HEK293 (cell line): ENCODE results near the gene MRPS18A.
A peak's percentile ranks its signal among the peaks of the same experiment; 100 is the strongest.

Experiments used
- CTCF ChIA-PET: fragments of 350-600 bp; formaldehyde crosslinking; extraction: SDS; loops from one replicate; lab custom pipeline; 2021; ENCODE audit warnings: antibody characterized with exemption; lab: Yijun Ruan, JAX
- POLR2A ChIA-PET: fragments of 300-600 bp; formaldehyde crosslinking; extraction: SDS; loops from one replicate; lab custom pipeline; 2020; ENCODE audit warnings: antibody characterized with exemption, inconsistent platforms; lab: Yijun Ruan, JAX
- H3K27ac ChIP-seq: fragments of 200-500 bp; sonication (Bioruptor generic); 2 replicates; pipeline ENCODE4 v1.5.1; 2014; ENCODE audit warnings: low read depth, low read length, control low read depth, inconsistent platforms; ENCODE audit errors: extremely low read depth
- H3K36me3 ChIP-seq, 2 experiments: fragments of 200-500 bp in 1 of 2; sonication (Bioruptor generic) in 1 of 2; 1 replicate in 1 of 2; 2 replicates in 1 of 2; pipeline ENCODE4 v1.5.1; 2014 to 2017; ENCODE audit warnings: inconsistent platforms in 2 of 2, low read length in 2 of 2; ENCODE audit not compliant: control insufficient read depth in 2 of 2, insufficient read depth in 1 of 2
- H3K4me1 ChIP-seq: fragments of 200-500 bp; sonication (Bioruptor generic); 2 replicates; pipeline ENCODE4 v1.5.1; 2014; ENCODE audit warnings: mild to moderate bottlenecking, low read length, inconsistent platforms; ENCODE audit not compliant: control insufficient read depth, insufficient read depth
- H3K4me3 ChIP-seq: 2 replicates; pipeline ENCODE4 v1.5.1; 2011; ENCODE audit warnings: low read depth, mild to moderate bottlenecking, control low read depth, low read length, moderate library complexity
- H3K9me3 ChIP-seq: fragments of 200-500 bp; sonication (Bioruptor generic); 2 replicates; pipeline ENCODE4 v1.5.1; 2014; ENCODE audit warnings: low read depth, low read length, inconsistent platforms; ENCODE audit not compliant: control insufficient read depth, insufficient read depth
- GFI1B ChIP-seq: fragments of 450-650 bp; formaldehyde crosslinking; IDR thresholded peaks from 2 replicates; pipeline ENCODE4 v1.5.1; 2016; ENCODE audit warnings: missing biosample characterization, missing genetic modification characterization
- KLF10 ChIP-seq: fragments of 450-650 bp; IDR thresholded peaks from 2 replicates; pipeline ENCODE4 v1.5.1; 2018; ENCODE audit warnings: missing biosample characterization, mild to moderate bottlenecking, missing genetic modification characterization
- PBX3 ChIP-seq: sonication (generic); formaldehyde crosslinking; IDR thresholded peaks from 2 replicates; pipeline ENCODE4 v1.8.1; 2022; ENCODE audit warnings: mild to moderate bottlenecking, moderate library complexity, missing genetic modification reagents
- REST ChIP-seq: fragments of 450-650 bp; formaldehyde crosslinking; IDR thresholded peaks from 2 replicates; pipeline ENCODE4 v1.5.1; 2016; ENCODE audit warnings: missing biosample characterization, missing genetic modification characterization
- ZBTB20 ChIP-seq: fragments of 450-650 bp; formaldehyde crosslinking; IDR thresholded peaks from 2 replicates; pipeline ENCODE4 v1.5.1; 2016; ENCODE audit warnings: missing biosample characterization, missing genetic modification characterization
- ZFP37 ChIP-seq: fragments of 450-650 bp; formaldehyde crosslinking; IDR thresholded peaks from 2 replicates; pipeline ENCODE4 v1.5.1; 2016; ENCODE audit warnings: missing biosample characterization, missing genetic modification characterization
- ZFP69B ChIP-seq: fragments of 450-650 bp; formaldehyde crosslinking; IDR thresholded peaks from 2 replicates; pipeline ENCODE4 v1.5.1; 2016; ENCODE audit warnings: missing biosample characterization, missing genetic modification characterization
- ZNF146 ChIP-seq: fragments of 450-650 bp; formaldehyde crosslinking; IDR thresholded peaks from 2 replicates; pipeline ENCODE4 v1.5.1; 2016; ENCODE audit warnings: missing biosample characterization, missing genetic modification characterization
- ZNF223 ChIP-seq: fragments of 450-650 bp; formaldehyde crosslinking; IDR thresholded peaks from 2 replicates; pipeline ENCODE4 v1.5.1; 2016; ENCODE audit warnings: missing biosample characterization, missing genetic modification characterization
- ZNF302 ChIP-seq: fragments of 450-650 bp; formaldehyde crosslinking; IDR thresholded peaks from 2 replicates; pipeline ENCODE4 v1.5.1; 2016; ENCODE audit warnings: missing biosample characterization, missing genetic modification characterization, low read depth
- ZNF544 ChIP-seq: fragments of 450-650 bp; formaldehyde crosslinking; IDR thresholded peaks from 2 replicates; pipeline ENCODE4 v1.5.0; 2017; ENCODE audit warnings: missing biosample characterization, missing genetic modification characterization
- ZNF560 ChIP-seq: fragments of 450-650 bp; formaldehyde crosslinking; IDR thresholded peaks from 2 replicates; pipeline ENCODE4 v1.5.1; 2017; ENCODE audit warnings: missing biosample characterization, missing genetic modification characterization, borderline replicate concordance
- ZNF610 ChIP-seq: fragments of 450-650 bp; formaldehyde crosslinking; IDR thresholded peaks from 2 replicates; pipeline ENCODE4 v1.5.1; 2016; ENCODE audit warnings: missing biosample characterization, missing genetic modification characterization, borderline replicate concordance
- ZNF670 ChIP-seq: fragments of 450-650 bp; formaldehyde crosslinking; IDR thresholded peaks from 2 replicates; pipeline ENCODE4 v1.5.1; 2016; ENCODE audit warnings: missing biosample characterization, missing genetic modification characterization, low read depth
- ZNF791 ChIP-seq: fragments of 450-650 bp; formaldehyde crosslinking; IDR thresholded peaks from 2 replicates; pipeline ENCODE4 v1.5.1; 2016; ENCODE audit warnings: missing biosample characterization, missing genetic modification characterization
- TF ChIP-seq, protein P1 (sequence below): fragments of 450-650 bp; formaldehyde crosslinking; IDR thresholded peaks from 2 replicates; pipeline ENCODE4 v1.5.1; 2016; ENCODE audit warnings: missing biosample characterization, missing genetic modification characterization
- TF ChIP-seq, protein P2 (sequence below): fragments of 450-650 bp; formaldehyde crosslinking; IDR thresholded peaks from 2 replicates; pipeline ENCODE4 v1.5.1; 2016; ENCODE audit warnings: missing biosample characterization, missing genetic modification characterization

The MRPS18A gene

GRCh38 chr6:43624786-43625288 is 62.8 kb downstream of the MRPS18A start (continued):
- no peak for TF ChIP-seq ZNF560 (tag by site-specific recombination)
- no peak for TF ChIP-seq ZNF791 (tag by site-specific recombination)
- no peak for TF ChIP-seq REST (tag by site-specific recombination)

DNA sequence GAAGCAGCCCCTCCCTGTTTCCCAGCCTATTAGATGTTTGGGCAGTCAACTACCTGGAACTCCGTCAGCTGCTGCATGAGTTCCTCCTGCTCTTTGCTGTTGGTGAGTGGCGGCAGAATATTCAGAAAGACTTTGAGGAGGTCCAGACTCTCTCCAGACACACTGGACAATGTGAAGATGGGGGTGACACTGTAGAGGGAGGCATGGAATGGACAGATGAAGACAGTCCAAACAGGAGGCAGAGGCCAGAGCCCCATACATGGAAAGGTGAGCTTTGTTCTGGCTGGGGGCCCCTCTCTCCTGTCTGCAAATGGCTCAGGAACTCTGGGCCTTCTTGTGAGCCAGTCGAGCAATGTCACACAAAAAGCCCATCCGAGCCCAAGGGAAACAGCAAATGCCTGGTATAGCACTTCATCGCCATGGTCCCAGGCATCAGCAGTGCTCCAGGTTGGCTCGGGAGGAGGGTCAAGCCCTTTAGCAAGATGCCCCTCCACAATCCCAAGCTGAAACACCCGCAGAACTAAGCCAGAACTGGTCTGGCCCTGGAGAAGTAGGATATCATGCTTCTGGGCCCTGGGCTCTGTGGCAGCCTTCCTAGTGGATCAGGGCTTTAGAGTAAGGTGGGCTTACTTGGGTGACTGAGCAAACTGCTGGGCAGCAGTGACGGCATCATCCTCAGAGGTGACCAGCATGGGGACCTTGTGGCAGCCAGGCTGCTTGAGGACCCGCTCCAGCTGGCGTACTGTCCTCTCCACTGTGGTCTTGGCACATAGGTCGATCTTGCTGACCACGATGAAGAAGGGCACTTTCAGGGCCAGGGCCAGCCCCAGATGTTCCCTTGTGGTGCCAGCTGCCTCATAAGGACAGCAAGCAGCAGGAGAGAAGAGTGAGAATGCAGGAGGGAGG is 63.5 kb downstream of the MRPS18A start:
- no peak overlapping the region for H3K27ac ChIP-seq
- CTCF ChIA-PET = no interaction called here
- H3K4me1 ChIP-seq = 0 out of 2 replicates have a peak, but pooled peaks cover 8% of the 10 kb centered on the region
- H3K9me3 ChIP-seq = no peaks in the 10 kb centered on the region
- peaks cover 18 to 72% of the 10 kb centered on the region in 2 experiments for H3K36me3 ChIP-seq
- no peak overlapping the region for H3K4me3 ChIP-seq
- TF ChIP-seq ZNF544 (tag by site-specific recombination) = no peak
- TF ChIP-seq GFI1B (tag by site-specific recombination) = no peak
- TF ChIP-seq ZFP37 (tag by site-specific recombination) = no peak
- no peak for TF ChIP-seq ZNF670 (tag by site-specific recombination)
- TF ChIP-seq ZNF223 (tag by site-specific recombination) = no peak
- TF ChIP-seq, protein P1, sequence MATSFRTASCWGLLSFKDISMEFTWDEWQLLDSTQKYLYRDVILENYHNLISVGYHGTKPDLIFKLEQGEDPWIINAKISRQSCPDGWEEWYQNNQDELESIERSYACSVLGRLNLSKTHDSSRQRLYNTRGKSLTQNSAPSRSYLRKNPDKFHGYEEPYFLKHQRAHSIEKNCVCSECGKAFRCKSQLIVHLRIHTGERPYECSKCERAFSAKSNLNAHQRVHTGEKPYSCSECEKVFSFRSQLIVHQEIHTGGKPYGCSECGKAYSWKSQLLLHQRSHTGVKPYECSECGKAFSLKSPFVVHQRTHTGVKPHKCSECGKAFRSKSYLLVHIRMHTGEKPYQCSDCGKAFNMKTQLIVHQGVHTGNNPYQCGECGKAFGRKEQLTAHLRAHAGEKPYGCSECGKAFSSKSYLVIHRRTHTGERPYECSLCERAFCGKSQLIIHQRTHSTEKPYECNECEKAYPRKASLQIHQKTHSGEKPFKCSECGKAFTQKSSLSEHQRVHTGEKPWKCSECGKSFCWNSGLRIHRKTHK = no peak
- no peak for TF ChIP-seq ZNF302
- TF ChIP-seq PBX3 (CRISPR knock-in tag) = no peak
- TF ChIP-seq KLF10 (tag by site-specific recombination) = no peak
- POLR2A ChIA-PET = interaction anchor here (1.1 to 1.3 kb wide), 2 partner anchors 11 kb away, joined by 3 to 4 read pairs; partner anchors contain the start of gene MAD2L1BP

DNA sequence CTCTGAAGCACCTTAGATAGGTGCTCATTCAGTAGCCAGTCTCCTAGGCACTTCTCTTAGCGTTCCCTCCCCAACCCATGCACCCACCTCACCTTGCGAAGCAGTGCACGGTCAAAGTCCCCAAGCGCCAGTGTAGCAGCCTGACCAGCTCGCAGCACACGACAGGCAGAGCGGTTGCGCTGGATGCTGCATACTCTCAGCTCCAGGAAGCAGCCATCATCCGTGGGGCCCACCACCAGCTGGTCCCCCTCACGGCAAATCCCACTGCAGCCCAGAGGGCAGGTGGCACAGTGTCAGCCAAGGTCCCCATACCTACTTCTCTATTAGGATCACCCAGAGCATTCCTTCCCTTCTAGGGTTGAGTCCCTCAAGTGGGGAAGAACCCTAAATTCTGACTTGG is 65.0 kb downstream of the MRPS18A start:
- CTCF ChIA-PET = interaction anchor here (0.5 to 1.2 kb wide), 3 partner anchors 14 to 78 kb away, joined by 3 read pairs; no protein-coding TSS in a partner anchor
- POLR2A ChIA-PET = interaction anchor here (1.1 kb wide), 1 partner anchor 9 kb away, joined by 4 read pairs; no protein-coding TSS in a partner anchor
- Histone ChIP-seq H3K9me3 (no peaks in the 10 kb centered on the region), H3K4me1 (0 out of 2 replicates have a peak, but pooled peaks cover 7% of the 10 kb centered on the region), H3K36me3 (peaks cover 25 to 74% of the 10 kb centered on the region in 2 experiments), H3K27ac (no peak overlapping the region), H3K4me3 (no peak overlapping the region)
- TF ChIP-seq ZNF146 (tag by site-specific recombination) = no peak
- TF ChIP-seq, protein P2, sequence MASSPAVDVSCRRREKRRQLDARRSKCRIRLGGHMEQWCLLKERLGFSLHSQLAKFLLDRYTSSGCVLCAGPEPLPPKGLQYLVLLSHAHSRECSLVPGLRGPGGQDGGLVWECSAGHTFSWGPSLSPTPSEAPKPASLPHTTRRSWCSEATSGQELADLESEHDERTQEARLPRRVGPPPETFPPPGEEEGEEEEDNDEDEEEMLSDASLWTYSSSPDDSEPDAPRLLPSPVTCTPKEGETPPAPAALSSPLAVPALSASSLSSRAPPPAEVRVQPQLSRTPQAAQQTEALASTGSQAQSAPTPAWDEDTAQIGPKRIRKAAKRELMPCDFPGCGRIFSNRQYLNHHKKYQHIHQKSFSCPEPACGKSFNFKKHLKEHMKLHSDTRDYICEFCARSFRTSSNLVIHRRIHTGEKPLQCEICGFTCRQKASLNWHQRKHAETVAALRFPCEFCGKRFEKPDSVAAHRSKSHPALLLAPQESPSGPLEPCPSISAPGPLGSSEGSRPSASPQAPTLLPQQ (tag by site-specific recombination) = peak; percentile 84
- no peak for TF ChIP-seq ZBTB20
- no peak for TF ChIP-seq ZNF610 (tag by site-specific recombination)
- peak; percentile 69; the same call in 1 of the 2 replicates for TF ChIP-seq ZFP69B
